ENCODE results near the gene PTPRT.

PTPRT gene

GRCh38 chr20:42864116-42864515 is 325.6 kb downstream of the PTPRT start:
- no peak for DNase-seq (ENCODE audit: low spot score)
- Histone ChIP-seq H3K4me3 (no peak overlapping the region), H3K27ac (no peak overlapping the region)
- TF ChIP-seq CTCF (IDR thresholded peaks at IDR 0.05): no peak

- no peak for DNase-seq (ENCODE audit: low spot score)
- no peak for TF ChIP-seq CTCF (IDR thresholded peaks at IDR 0.05)
- Histone ChIP-seq H3K27ac (no peak overlapping the region), H3K4me3 (no peak overlapping the region)
Observed at GRCh38 chr20:42862446-42862845, 327.3 kb downstream of the PTPRT start.

GRCh38 chr20:42857446-42857845 is 332.3 kb downstream of the PTPRT start:
- TF ChIP-seq CTCF (IDR thresholded peaks at IDR 0.05): no peak
- H3K4me3 ChIP-seq: no peak overlapping the region
- no peak overlapping the region for H3K27ac ChIP-seq
- DNase-seq (ENCODE audit: low spot score): no peak

- TF ChIP-seq CTCF (IDR thresholded peaks at IDR 0.05): no peak
- H3K27ac ChIP-seq: no peak overlapping the region
- no peak for DNase-seq (ENCODE audit: low spot score)
- no peak overlapping the region for H3K4me3 ChIP-seq
Observed at GRCh38 chr20:42855896-42856295, 333.8 kb downstream of the PTPRT start.

GRCh38 chr20:42852691-42853090 is 337.0 kb downstream of the PTPRT start:
- DNase-seq (ENCODE audit: low spot score): no peak

GRCh38 chr20:42846784-42847490 is 342.8 kb downstream of the PTPRT start:
- TF ChIP-seq CTCF (IDR thresholded peaks at IDR 0.05): no peak
- H3K27ac ChIP-seq: no peak overlapping the region
- H3K4me3 ChIP-seq: no peak overlapping the region
- DNase-seq (ENCODE audit: low spot score): no peak

More at GRCh38 chr20:42852691-42853090, 337.0 kb downstream of the PTPRT start:
- Histone ChIP-seq H3K4me3 (no peak overlapping the region), H3K27ac (no peak overlapping the region)
- no peak for TF ChIP-seq CTCF (IDR thresholded peaks at IDR 0.05)

- TF ChIP-seq CTCF (IDR thresholded peaks at IDR 0.05): no peak
- H3K27ac ChIP-seq: no peak overlapping the region
- no peak for DNase-seq (ENCODE audit: low spot score)
- H3K4me3 ChIP-seq: no peak overlapping the region
Observed at GRCh38 chr20:42844751-42845150, 345.0 kb downstream of the PTPRT start.
